ENCODE data around the gene TRAPPC11. TPM values are rescaled to one million over a fixed set of nuclear protein-coding genes. Genes with fewer than 3 reads are reported as not detected.
"Not testable (repeated sequence)": the region's sequence is repeated elsewhere in the genome, so short reads cannot be mapped to it uniquely, and the experiment has no call there.

TRAPPC11 gene
- total RNA-seq, 4 donors from 2014 or later, result 34.6 to 84.1 (median 41.8) TPM

- 93 to 96% methylated on average over 6 of the region's 6 CpGs for WGBS, 2 donors
- H3K27me3 ChIP-seq, result no peaks in the 10 kb centered on the region
- no peaks in the 10 kb centered on the region for H3K4me1 ChIP-seq
- intact Hi-C loops (cut with DNase I), result no loop called here
- no peaks in the 10 kb centered on the region for H3K36me3 ChIP-seq
- TF ChIP-seq POLR2A (IDR thresholded peaks at IDR 0.05) (no peak), CTCF (IDR thresholded peaks at IDR 0.05) (no peak)
- no peaks in the 10 kb centered on the region for H3K9me3 ChIP-seq
- no peak overlapping the region for H3K4me3 ChIP-seq (replicated peaks in 1 of 3)
- no peak overlapping the region for H3K27ac ChIP-seq
- no peak for DNase-seq
Observed at GRCh38 chr4:183624548-183624947, 34.5 kb upstream of the TRAPPC11 start.

GRCh38 chr4:183626168-183626567 lies 32.9 kb upstream of the TRAPPC11 start:
- no peaks in the 10 kb centered on the region for H3K9me3 ChIP-seq
- TF ChIP-seq POLR2A (IDR thresholded peaks at IDR 0.05) (no peak), CTCF (IDR thresholded peaks at IDR 0.05) (no peak)
- no peaks in the 10 kb centered on the region for H3K27me3 ChIP-seq
- no peaks in the 10 kb centered on the region for H3K36me3 ChIP-seq
- H3K4me1 ChIP-seq, result peaks cover under 1 to 2% of the 10 kb centered on the region in 2 donors
- no peak for DNase-seq
- no peak overlapping the region for H3K27ac ChIP-seq
- no peak overlapping the region for H3K4me3 ChIP-seq (replicated peaks in 1 of 3)
- WGBS, 2 donors, result 77 to 88% methylated on average over 6 of the region's 6 CpGs
- intact Hi-C loops (cut with DNase I), result no loop called here

GRCh38 chr4:183627286-183627685 lies 31.8 kb upstream of the TRAPPC11 start:
- H3K27me3 ChIP-seq; intact Hi-C loops (cut with DNase I); H3K36me3 ChIP-seq; H3K4me1 ChIP-seq; H3K4me3 ChIP-seq (replicated peaks in 1 of 3); DNase-seq; H3K9me3 ChIP-seq; H3K27ac ChIP-seq: not testable (repeated sequence)
- 88 to 93% methylated on average over 5 of the region's 5 CpGs for WGBS, 2 donors

- no peak overlapping the region for H3K4me3 ChIP-seq (replicated peaks in 1 of 3)
- peaks cover 5 to 14% of the 10 kb centered on the region in 2 donors for H3K4me1 ChIP-seq
- no peaks in the 10 kb centered on the region for H3K27me3 ChIP-seq
- intact Hi-C loops (cut with DNase I), result no loop called here
- WGBS, 2 donors, result 81 to 92% methylated on average over 11 to 12 of the region's 12 CpGs
- H3K9me3 ChIP-seq, result no peaks in the 10 kb centered on the region
- TF ChIP-seq POLR2A (IDR thresholded peaks at IDR 0.05), result no peak
- no peak for TF ChIP-seq CTCF (IDR thresholded peaks at IDR 0.05)
- DNase-seq, result no peak
- no peaks in the 10 kb centered on the region for H3K36me3 ChIP-seq
- H3K27ac ChIP-seq, result no peak overlapping the region
Observed at GRCh38 chr4:183627979-183628588, 31.0 kb upstream of the TRAPPC11 start.

- no peaks in the 10 kb centered on the region for H3K27me3 ChIP-seq
- TF ChIP-seq POLR2A (IDR thresholded peaks at IDR 0.05) (no peak), CTCF (IDR thresholded peaks at IDR 0.05) (peak in 1 of 6 experiments; percentile 10)
- H3K4me3 ChIP-seq (replicated peaks in 1 of 3), result no peak overlapping the region
- intact Hi-C loops (cut with DNase I), result no loop called here
- DNase-seq, result peak; percentile 84 to 85
- H3K9me3 ChIP-seq, result no peaks in the 10 kb centered on the region
- H3K36me3 ChIP-seq, result no peaks in the 10 kb centered on the region
- H3K4me1 ChIP-seq, result peaks cover 7 to 24% of the 10 kb centered on the region in 2 donors
- H3K27ac ChIP-seq, result peak overlapping the region; percentile 10 to 73 (median 63)
- 50 to 52% methylated on average over 11 of the region's 11 CpGs for WGBS, 2 donors
Observed at GRCh38 chr4:183631577-183632198, 27.4 kb upstream of the TRAPPC11 start.

Data from thyroid gland (tissue), 4 donors.